GM13977 (cell line): Measurements from ENCODE around the gene RAC3.

ENCODE experiments used
- DNase-seq: peaks from one replicate; pipeline ENCODE4 v3.0.0; 2012; ENCODE audit warnings: low spot score
- CTCF ChIP-seq: IDR thresholded peaks from 2 replicates; pipeline ENCODE4 v1.5.1; 2012; ENCODE audit warnings: mild to moderate bottlenecking, control low read depth; ENCODE audit not compliant: insufficient read depth; ENCODE audit errors: extremely low read depth, missing control alignments
- in situ Hi-C: fragments of 300-500 bp; cut with MboI; formaldehyde crosslinking; loops from one replicate; pipeline ENCODE4 v1.12.0; 2022; ENCODE audit warnings: low sequenced_read_pairs, low pct_unique_long_range_greater_than_20kb, mixed read lengths, inconsistent platforms; ENCODE audit not compliant: unreplicated experiment

Gene RAC3

GRCh38 chr17:81995463-81996231, 35.8 kb upstream of the RAC3 start:
- in situ Hi-C loops, result no loop called here
- no peak for TF ChIP-seq CTCF
- DNase-seq, result no peak

GRCh38 chr17:81996232-81996756, 35.2 kb upstream of the RAC3 start:
- in situ Hi-C loops, result no loop called here
- TF ChIP-seq CTCF, result no peak
- no peak for DNase-seq

GRCh38 chr17:81996757-81997441, 34.6 kb upstream of the RAC3 start:
- in situ Hi-C loops, result no loop called here
- DNase-seq, result no peak
- TF ChIP-seq CTCF, result no peak

GRCh38 chr17:81998212-81998611, 33.3 kb upstream of the RAC3 start:
- no peak for TF ChIP-seq CTCF
- no peak for DNase-seq
- in situ Hi-C loops, result no loop called here

GRCh38 chr17:81998691-81999438, 32.6 kb upstream of the RAC3 start:
- DNase-seq, result no peak
- in situ Hi-C loops, result no loop called here
- no peak for TF ChIP-seq CTCF

GRCh38 chr17:81999587-81999975, 31.9 kb upstream of the RAC3 start:
- in situ Hi-C loops, result no loop called here
- no peak for DNase-seq
- no peak for TF ChIP-seq CTCF
